Heart left ventricle (tissue), 16 donors: ENCODE data around the gene CEP44. TPM values are rescaled to one million over a fixed set of nuclear protein-coding genes. Genes with fewer than 3 reads are reported as not detected.
"Not testable (repeated sequence)": the region's sequence is repeated elsewhere in the genome, so short reads cannot be mapped to it uniquely, and the experiment has no call there.

Source experiments
- ATAC-seq, 4 donors: fragments of 200-7000 bp; cut with Tn5 transposase; one replicate each; pipeline ENCODE4 v1.9.1; 2020 to 2022; ENCODE audit warnings: moderate library complexity in 4 of 4, mild to moderate bottlenecking in 3 of 4, moderate number of reproducible peaks in 1 of 4
- DNase-seq, 5 donors: peaks; one replicate each; pipeline ENCODE4 v3.0.0-alpha.2; 2020
- H3K27ac ChIP-seq, 12 donors: fragments of 200-600 bp; sonication (generic) in 4 of 12; one replicate each; pipeline versions ENCODE4 v1.5.0 to v1.8.0; 2016 to 2022; ENCODE audit warnings: mild to moderate bottlenecking in 2 of 12
- H3K27me3 ChIP-seq, 9 donors: fragments of 200-600 bp; sonication (generic) in 2 of 9; one replicate each; pipeline versions ENCODE4 v1.5.1 to v1.8.0; 2016 to 2022; ENCODE audit warnings: mild to moderate bottlenecking in 3 of 9
- H3K36me3 ChIP-seq, 9 donors: fragments of 200-600 bp; sonication (generic) in 2 of 9; one replicate each; pipeline versions ENCODE4 v1.5.0 to v1.8.0; 2018 to 2022; ENCODE audit warnings: mild to moderate bottlenecking in 2 of 9
- H3K4me1 ChIP-seq, 12 donors: fragments of 200-600 bp; sonication (generic) in 4 of 12; one replicate each; pipeline versions ENCODE4 v1.5.0 to v1.8.0; 2016 to 2022; ENCODE audit warnings: mild to moderate bottlenecking in 3 of 12
- H3K4me3 ChIP-seq, 12 donors: fragments of 200-600 bp; sonication (generic) in 4 of 12; one replicate each; pipeline versions ENCODE4 v1.5.0 to v1.8.0; 2017 to 2022; ENCODE audit warnings: mild to moderate bottlenecking in 9 of 12, moderate library complexity in 4 of 12
- H3K9me3 ChIP-seq, 12 donors: fragments of 200-600 bp; sonication (generic) in 4 of 12; one replicate each; pipeline versions ENCODE4 v1.5.0 to v1.8.0; 2016 to 2022; ENCODE audit warnings: mild to moderate bottlenecking in 1 of 12
- POLR2A ChIP-seq, 2 donors: fragments of 450-650 bp; IDR thresholded peaks; one replicate each; pipeline ENCODE4 v1.6.1; 2017; ENCODE audit warnings: antibody characterized with exemption in 2 of 2, mild to moderate bottlenecking in 2 of 2, moderate library complexity in 2 of 2
- whole genome bisulfite sequencing, 4 donors: extraction: QIAGEN DNeasy Blood & Tissue Kit in 2 of 4; methylation state at CpG; one replicate each; pipeline versions ENCODE4 v1.1.5 to v1.1.7; 2013 to 2018; 5-methylcytosine and 5-hydroxymethylcytosine counted together
- intact Hi-C, 10 donors: fragments of 100-400 bp; cut with DNase I; formaldehyde crosslinking; loops; one replicate each; pipeline versions ENCODE4 v1.11.1 to v1.14.2; 2022
- polyA plus RNA-seq, 2 donors: library from polyadenylated mRNA; stranded (reverse); fragments of 200-250 nt; gene quantifications; one replicate each; pipeline ENCODE4 v1.2.3, GENCODE V29; 2013
- total RNA-seq, 9 donors: library from RNA; depleted of rRNA in 2 of 9; stranded (reverse); fragments of >200 nt in 2 of 9; fragmentation: NEBNext Ultra II Directional in 3 of 9; extraction: Animal tissue kit (Norgen Biotek cat#: 25700) in 3 of 9; gene quantifications; one replicate each; pipeline versions ENCODE4 v1.1.0 to v1.2.4, GENCODE V29; 2016 to 2023
- TF ChIP-seq, protein P1 (sequence below), 12 donors: fragments of 200-600 bp; sonication (generic) in 4 of 12; IDR thresholded peaks; one replicate each; pipeline versions ENCODE4 v1.5.0 to v1.8.0; 2018 to 2022; ENCODE audit warnings: antibody characterized with exemption in 12 of 12, mild to moderate bottlenecking in 5 of 12
- donor health status: ischemic (EF 13 %, LVEDD 7.1; RV severe dilation, severe dysfunction).
- donor health status: healthy with polysubstance abuse.
- donor health status: DM: no; HTN: yes; CAD: no.
- donor health status: DM: no; HTN: no; CAD: no.
- donor health status: ischemic (EF 25% LVEDD 6.9; RV normal size, moderate dysfunction).
- donor health status: ischemic (EF 25% LVEDD 5.7; RV mildly dilated, moderate dysfunction).
- donor health status: healthy.
- donor health status: DM: yes; HTN: yes; CAD: no.
- donor health status: ischemic (EF 35%, LVEDD 5.7; RV mildly dilated, moderate dysfunction).
- donor health status: nonischemic (EF 11% LVEDD 7.7; RV severe dilation, severe dysfunction).
- donor health status: DM: yes; HTN: yes; CAD: no.
- donor health status: PGD.
- donor health status: ischemic (EF 29% LVEDD 5.4; RV normal size, mild dysfunction).
- donor health status: nonischemic (EF 23%, LVEDD 6.1; RV moderate dilation, normal function).

CEP44 gene
- total and polyA plus RNA-seq, 11 donors = 5.2 to 17.6 (median 9.6) TPM

DNA sequence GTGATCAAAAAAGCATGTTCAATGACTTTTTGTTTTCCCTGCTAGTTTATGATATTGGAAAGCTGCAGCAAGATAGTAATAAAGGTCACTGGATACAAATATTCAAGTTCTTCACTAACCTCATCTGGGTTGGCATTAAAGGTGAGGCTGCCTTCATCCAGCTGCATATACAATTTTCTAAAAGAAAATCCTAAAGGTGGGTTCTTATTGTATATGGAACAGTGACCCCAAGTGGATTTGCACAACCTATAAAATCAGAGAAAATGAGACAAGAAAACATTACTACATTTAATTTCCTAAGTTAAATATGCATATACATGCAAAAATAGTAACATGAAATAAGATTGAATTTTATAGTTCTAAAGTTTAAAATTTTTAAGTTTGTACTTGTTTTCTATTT lies 24.1 kb upstream of the CEP44 start:
- Histone ChIP-seq H3K36me3 (peaks cover 0 to 46% (median 28%) of the 10 kb centered on the region in 9 donors), H3K27me3 (no peaks in the 10 kb centered on the region), H3K4me3 (no peak overlapping the region), H3K27ac (no peak overlapping the region), H3K9me3 (no peaks in the 10 kb centered on the region), H3K4me1 (peaks cover 0 to 45% (median 18%) of the 10 kb centered on the region in 12 donors)
- intact Hi-C loops = no loop called here
- DNase-seq = no peak
- ATAC-seq = no peak
- no peak for TF ChIP-seq POLR2A (IDR thresholded peaks at IDR 0.05)
- TF ChIP-seq, protein P1, sequence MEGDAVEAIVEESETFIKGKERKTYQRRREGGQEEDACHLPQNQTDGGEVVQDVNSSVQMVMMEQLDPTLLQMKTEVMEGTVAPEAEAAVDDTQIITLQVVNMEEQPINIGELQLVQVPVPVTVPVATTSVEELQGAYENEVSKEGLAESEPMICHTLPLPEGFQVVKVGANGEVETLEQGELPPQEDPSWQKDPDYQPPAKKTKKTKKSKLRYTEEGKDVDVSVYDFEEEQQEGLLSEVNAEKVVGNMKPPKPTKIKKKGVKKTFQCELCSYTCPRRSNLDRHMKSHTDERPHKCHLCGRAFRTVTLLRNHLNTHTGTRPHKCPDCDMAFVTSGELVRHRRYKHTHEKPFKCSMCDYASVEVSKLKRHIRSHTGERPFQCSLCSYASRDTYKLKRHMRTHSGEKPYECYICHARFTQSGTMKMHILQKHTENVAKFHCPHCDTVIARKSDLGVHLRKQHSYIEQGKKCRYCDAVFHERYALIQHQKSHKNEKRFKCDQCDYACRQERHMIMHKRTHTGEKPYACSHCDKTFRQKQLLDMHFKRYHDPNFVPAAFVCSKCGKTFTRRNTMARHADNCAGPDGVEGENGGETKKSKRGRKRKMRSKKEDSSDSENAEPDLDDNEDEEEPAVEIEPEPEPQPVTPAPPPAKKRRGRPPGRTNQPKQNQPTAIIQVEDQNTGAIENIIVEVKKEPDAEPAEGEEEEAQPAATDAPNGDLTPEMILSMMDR (IDR thresholded peaks at IDR 0.05) = no peak

DNA sequence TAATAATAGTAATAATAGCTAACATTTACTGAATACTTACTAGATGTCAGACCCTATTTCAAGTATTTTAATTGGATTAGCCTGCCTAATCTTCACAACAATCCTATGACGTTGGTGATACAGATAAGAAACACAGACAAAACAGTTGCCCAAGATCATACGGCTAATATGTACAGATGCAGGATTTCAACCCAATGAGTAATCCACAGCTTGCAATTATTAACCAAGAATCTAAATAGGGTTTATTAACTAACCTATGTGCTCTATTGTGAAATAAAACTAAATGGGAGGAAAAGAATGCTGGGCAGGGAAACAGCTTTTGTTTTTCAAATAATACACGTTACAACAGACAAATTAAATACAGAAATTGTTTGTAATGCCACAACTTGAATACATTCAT lies 23.6 kb upstream of the CEP44 start:
- no peaks in the 10 kb centered on the region for H3K27me3 ChIP-seq
- 27 to 35% (median 31%) methylated on average over 3 of the region's 3 CpGs for WGBS, 4 donors
- no peak overlapping the region for H3K4me3 ChIP-seq
- peaks cover 0 to 50% (median 21%) of the 10 kb centered on the region in 12 donors for H3K4me1 ChIP-seq
- ATAC-seq (no peak), DNase-seq (no peak)
- TF ChIP-seq POLR2A (IDR thresholded peaks at IDR 0.05) = no peak
- TF ChIP-seq, protein P1 (IDR thresholded peaks at IDR 0.05) = no peak
- intact Hi-C loops = no loop called here
- peaks cover 0 to 46% (median 28%) of the 10 kb centered on the region in 9 donors for H3K36me3 ChIP-seq
- no peaks in the 10 kb centered on the region for H3K9me3 ChIP-seq
- peak overlapping the region in 1 of 12 donors; percentile 17 for H3K27ac ChIP-seq

DNA sequence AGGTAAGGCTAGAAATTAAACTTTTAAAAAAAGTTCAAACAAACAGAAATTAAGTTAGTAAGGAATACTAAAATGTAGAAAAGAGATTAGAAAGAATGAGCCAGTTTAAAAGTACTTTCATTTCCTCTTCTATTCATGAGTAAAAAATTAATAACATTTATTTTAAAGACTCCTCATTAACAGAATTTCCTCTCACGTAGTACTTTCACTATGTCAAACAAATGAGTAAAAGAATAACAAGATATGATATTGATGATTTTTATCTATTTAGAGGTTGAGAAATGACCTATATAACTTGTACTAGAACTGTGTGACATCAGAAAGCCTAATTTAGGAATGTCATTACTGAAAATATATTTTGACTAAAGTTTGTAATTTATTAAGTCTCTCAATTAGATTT lies 22.3 kb upstream of the CEP44 start:
- H3K27ac ChIP-seq = peak overlapping the region in 1 of 12 donors; percentile 25
- H3K36me3 ChIP-seq = peaks cover 0 to 42% (median 28%) of the 10 kb centered on the region in 9 donors
- H3K4me3 ChIP-seq, intact Hi-C loops, H3K27me3 ChIP-seq, ATAC-seq, DNase-seq, H3K9me3 ChIP-seq: not testable (repeated sequence)
- H3K4me1 ChIP-seq = peaks cover 0 to 50% (median 19%) of the 10 kb centered on the region in 12 donors
- 65 to 82% (median 76%) methylated on average over 1 of the region's 1 CpG for WGBS, 4 donors

DNA sequence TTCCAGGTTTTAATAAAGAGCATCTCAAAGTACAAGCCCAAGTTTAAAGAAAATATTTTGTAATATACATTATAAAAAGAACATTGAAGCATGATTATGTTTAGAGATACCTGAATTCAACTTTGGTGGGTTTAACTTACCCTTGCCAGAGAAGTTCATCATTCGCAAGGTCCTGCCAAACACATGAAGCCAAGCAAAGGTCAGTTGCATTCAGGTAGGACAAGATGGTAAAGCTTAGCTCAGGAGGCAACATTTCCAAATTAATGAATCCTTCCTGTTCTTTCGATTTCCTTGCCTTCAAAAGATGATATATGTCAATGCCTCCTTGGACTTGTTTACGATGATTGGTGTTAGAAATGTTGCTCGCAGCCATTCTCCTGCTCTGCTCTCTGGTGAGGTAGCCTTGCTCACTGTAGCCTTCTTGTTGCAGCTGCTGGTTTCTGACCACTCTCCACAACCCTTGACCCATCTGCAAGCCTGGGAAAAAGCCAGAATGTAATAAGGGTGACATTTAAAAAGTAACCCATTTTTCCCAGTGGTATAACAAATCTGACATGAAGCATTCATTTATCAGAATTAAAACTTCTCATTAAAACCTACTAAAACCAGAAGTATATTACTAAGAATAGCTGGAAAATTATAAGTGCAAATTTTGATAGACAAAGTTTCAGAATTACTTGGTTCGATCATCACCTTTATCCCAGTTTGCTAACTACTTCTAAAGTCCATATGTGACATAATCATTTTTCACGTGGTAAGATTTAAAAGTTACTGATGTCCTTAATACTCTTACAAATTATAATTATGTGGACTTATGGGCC lies 20.9 kb upstream of the CEP44 start:
- peak overlapping the region in 1 of 12 donors; percentile 7 for H3K27ac ChIP-seq
- DNase-seq (no peak), ATAC-seq (peak in 2 of 4 donors; percentile 51 to 64)
- H3K4me1 ChIP-seq = peaks cover 0 to 48% (median 16%) of the 10 kb centered on the region in 12 donors
- WGBS, 4 donors = 74 to 87% (median 83%) methylated on average over 6 of the region's 6 CpGs
- H3K36me3 ChIP-seq = peaks cover 0 to 30% (median 21%) of the 10 kb centered on the region in 9 donors
- intact Hi-C loops = no loop called here
- H3K27me3 ChIP-seq = no peaks in the 10 kb centered on the region
- H3K4me3 ChIP-seq = no peak overlapping the region
- no peak for TF ChIP-seq POLR2A (IDR thresholded peaks at IDR 0.05)
- TF ChIP-seq, protein P1 (IDR thresholded peaks at IDR 0.05) = no peak
- no peaks in the 10 kb centered on the region for H3K9me3 ChIP-seq
